HepG2 (cell line): ENCODE measurements around the gene SUSD3. TPM values are rescaled to one million over a fixed set of nuclear protein-coding genes. Genes with fewer than 3 reads are reported as not detected.

Source experiments
- ARNTL ChIP-seq: sonication (generic); formaldehyde crosslinking; IDR thresholded peaks from 2 replicates; pipeline ENCODE4 v1.4.0; 2020; ENCODE audit warnings: mild to moderate bottlenecking, missing genetic modification reagents
- EP300 ChIP-seq, 3 experiments: sonication (generic) in 1 of 3; formaldehyde crosslinking in 1 of 3; IDR thresholded peaks; 2 replicates each; pipeline versions ENCODE4 v1.5.1 to v1.6.1; 2011 to 2020; ENCODE audit warnings: low read depth in 2 of 3, low read length in 2 of 3, borderline replicate concordance in 1 of 3, improper control_type of control experiment in 1 of 3, mild to moderate bottlenecking in 1 of 3, missing genetic modification reagents in 1 of 3, moderate library complexity in 1 of 3
- ESRRA ChIP-seq: sonication (generic); formaldehyde crosslinking; IDR thresholded peaks from 2 replicates; pipeline ENCODE4 v1.5.1; 2020; ENCODE audit warnings: mild to moderate bottlenecking, low read depth, missing genetic modification reagents
- HHEX ChIP-seq: IDR thresholded peaks from 2 replicates; pipeline ENCODE4 v1.6.1; 2016; ENCODE audit warnings: control low read depth
- JARID2 ChIP-seq: sonication (generic); formaldehyde crosslinking; IDR thresholded peaks from 2 replicates; pipeline ENCODE4 v1.8.1; 2023; ENCODE audit warnings: missing genetic modification reagents, inconsistent platforms; ENCODE audit not compliant: insufficient replicate concordance
- MIER2 ChIP-seq: IDR thresholded peaks from 2 replicates; pipeline ENCODE4 v1.6.1; 2016; ENCODE audit warnings: missing biosample characterization, missing genetic modification reagents
- PHF8 ChIP-seq: sonication (generic); formaldehyde crosslinking; IDR thresholded peaks from 2 replicates; pipeline ENCODE4 v1.5.0; 2020; ENCODE audit warnings: missing genetic modification reagents
- SMAD3 ChIP-seq: sonication (generic); formaldehyde crosslinking; IDR thresholded peaks from 2 replicates; pipeline ENCODE4 v1.4.0; 2020; ENCODE audit warnings: missing genetic modification reagents
- SP1 ChIP-seq, 2 experiments: fragments of 450-650 bp in 1 of 2; sonication (generic) in 1 of 2; formaldehyde crosslinking in 1 of 2; IDR thresholded peaks; 2 replicates each; pipeline versions ENCODE4 v1.4.0 to v1.6.1; 2016 to 2020; ENCODE audit warnings: missing genetic modification reagents in 1 of 2
- TEF ChIP-seq: sonication (generic); formaldehyde crosslinking; IDR thresholded peaks from 2 replicates; pipeline ENCODE4 v1.5.0; 2020; ENCODE audit warnings: missing genetic modification reagents
- ZBTB49 ChIP-seq: sonication (generic); formaldehyde crosslinking; IDR thresholded peaks from 2 replicates; pipeline ENCODE4 v1.4.0; 2020; ENCODE audit warnings: missing genetic modification reagents, borderline replicate concordance
- ZNF503 ChIP-seq: sonication (generic); formaldehyde crosslinking; IDR thresholded peaks from 2 replicates; pipeline ENCODE4 v1.4.0; 2020; ENCODE audit warnings: missing genetic modification reagents
- ZNF609 ChIP-seq: sonication (generic); formaldehyde crosslinking; IDR thresholded peaks from 2 replicates; pipeline ENCODE4 v1.4.0; 2020; ENCODE audit warnings: mild to moderate bottlenecking, missing genetic modification reagents, borderline replicate concordance
- ZNF615 ChIP-seq: sonication (generic); formaldehyde crosslinking; IDR thresholded peaks from 2 replicates; pipeline ENCODE4 v1.5.0; 2020; ENCODE audit warnings: mild to moderate bottlenecking, missing genetic modification reagents, borderline replicate concordance
- ZNF691 ChIP-seq: sonication (generic); formaldehyde crosslinking; IDR thresholded peaks from 2 replicates; pipeline ENCODE4 v1.4.0; 2020; ENCODE audit warnings: missing genetic modification reagents, low read depth, mild to moderate bottlenecking, borderline replicate concordance
- ZNF772 ChIP-seq: sonication (generic); formaldehyde crosslinking; IDR thresholded peaks from 2 replicates; pipeline ENCODE4 v1.5.0; 2020; ENCODE audit warnings: mild to moderate bottlenecking, missing genetic modification reagents
- polyA plus RNA-seq, 8 experiments: library from polyadenylated mRNA; depleted of rRNA in 3 of 8; stranded (reverse) in 7 of 8; unstranded in 1 of 8; fragments of >200 nt; fragmentation: Illumina TruSeq in 4 of 8; extraction: Trizol in 4 of 8; gene quantifications; 2 replicates each; pipeline versions ENCODE4 v1.2.1 to v1.2.3, GENCODE V29; 2011 to 2016; ENCODE audit warnings: low read depth in 4 of 8, missing spikeins in 1 of 8, mixed read lengths in 1 of 8; ENCODE audit not compliant: insufficient read depth in 1 of 8
- total RNA-seq, 5 experiments: library from RNA; depleted of rRNA; stranded (reverse); fragments of >200 nt; fragmentation: Illumina TruSeq; extraction: Trizol; gene quantifications; 2 replicates each; pipeline ENCODE4 v1.2.3, GENCODE V29; 2016; ENCODE audit warnings: low read depth in 1 of 5

SUSD3 gene
- total and polyA plus RNA-seq, 2 of the 13 experiments (the other 11 are each of a cell fraction or from before 2014, with no cell fraction given), result 7.0 to 9.1 TPM

GRCh38 chr9:93112116-93112863, 53.8 kb downstream of the SUSD3 start (continued):
- TF ChIP-seq ZNF609 (CRISPR knock-in tag) (peak; percentile 83), ESRRA (CRISPR knock-in tag) (peak; percentile 99), ARNTL (CRISPR knock-in tag) (peak; percentile 96), ZNF503 (CRISPR knock-in tag) (peak; percentile 48; the same call in 1 of the 2 replicates), ZNF691 (CRISPR knock-in tag) (0 out of 2 replicates have a peak, but pooled peaks have one; percentile 49), HHEX (CRISPR knock-in tag) (no peak), ZNF772 (peak; percentile 74; the same call in 1 of the 2 replicates), SMAD3 (CRISPR knock-in tag) (peak; percentile 84; the same call in 1 of the 2 replicates), EP300 (IDR thresholded peaks at IDR 0.05; ENCODE audit: low read depth in 2 of 2, low read length in 2 of 2) (peak; percentile 31 to 61; a peak in 3 of 4 replicates), EP300 (CRISPR knock-in tag; IDR thresholded peaks at IDR 0.05; ENCODE audit: borderline replicate concordance) (peak; percentile 76; the same call in 1 of the 2 replicates), SP1 (IDR thresholded peaks at IDR 0.05) (no peak), SP1 (CRISPR knock-in tag; IDR thresholded peaks at IDR 0.05) (peak; percentile 60; the same call in 1 of the 2 replicates), MIER2 (CRISPR knock-in tag) (0 out of 2 replicates have a peak, but pooled peaks have one; percentile 57), ZNF615 (CRISPR knock-in tag) (no peak), JARID2 (CRISPR knock-in tag) (peak; percentile 83), ZBTB49 (CRISPR knock-in tag) (no peak), PHF8 (CRISPR knock-in tag) (peak; percentile 42), TEF (CRISPR knock-in tag) (no peak)
